Measurements from ENCODE around the gene SNCG.
"Not testable (repeated sequence)": the region's sequence is repeated elsewhere in the genome, so short reads cannot be mapped to it uniquely, and the experiment has no call there.

Gene SNCG

GRCh38 chr10:86992456-86992855 lies 34.1 kb downstream of the SNCG start:
- DNase-seq (ENCODE audit: extremely low read depth, low read depth), result no peak
- no peak for TF ChIP-seq CTCF (IDR thresholded peaks at IDR 0.05; ENCODE audit: low read depth, low read length)

- no peak for TF ChIP-seq CTCF (IDR thresholded peaks at IDR 0.05; ENCODE audit: low read depth, low read length)
- DNase-seq (ENCODE audit: extremely low read depth, low read depth), result no peak
Measured at GRCh38 chr10:86992929-86993328, 34.5 kb downstream of the SNCG start.

- not testable (repeated sequence) for DNase-seq (ENCODE audit: extremely low read depth, low read depth)
Measured at GRCh38 chr10:86999802-87000403, 41.5 kb downstream of the SNCG start.

GRCh38 chr10:87000491-87000890 lies 42.1 kb downstream of the SNCG start:
- no peak for TF ChIP-seq CTCF (IDR thresholded peaks at IDR 0.05; ENCODE audit: low read depth, low read length)
- DNase-seq (ENCODE audit: extremely low read depth, low read depth), result no peak

GRCh38 chr10:87007124-87007523 lies 48.7 kb downstream of the SNCG start:
- not testable (repeated sequence) for DNase-seq (ENCODE audit: extremely low read depth, low read depth)

- DNase-seq (ENCODE audit: extremely low read depth, low read depth), result not testable (repeated sequence)
Measured at GRCh38 chr10:87007674-87008073, 49.3 kb downstream of the SNCG start.

- not testable (repeated sequence) for DNase-seq (ENCODE audit: extremely low read depth, low read depth)
Measured at GRCh38 chr10:87008303-87008702, 49.9 kb downstream of the SNCG start.

GRCh38 chr10:87009134-87009696 lies 50.8 kb downstream of the SNCG start:
- not testable (repeated sequence) for DNase-seq (ENCODE audit: extremely low read depth, low read depth)
